Aorta (tissue), 5 donors: Measurements from ENCODE around the gene BIN2. TPM values are rescaled to one million over a fixed set of nuclear protein-coding genes. Genes with fewer than 3 reads are reported as not detected.
"Not testable (repeated sequence)": the region's sequence is repeated elsewhere in the genome, so short reads cannot be mapped to it uniquely, and the experiment has no call there.

Source experiments
- ATAC-seq: fragments of 200-7000 bp; cut with Tn5 transposase; one replicate; pipeline ENCODE4 v1.9.1; 2022; ENCODE audit warnings: moderate library complexity; ENCODE audit not compliant: low FRiP score
- DNase-seq, 2 donors: peaks; one replicate each; pipeline ENCODE4 v3.0.0-alpha.2; 2020
- H3K27ac ChIP-seq, 2 donors: one replicate each; pipeline ENCODE4 v1.5.1; 2013; ENCODE audit warnings: low read length in 2 of 2, mild to moderate bottlenecking in 2 of 2, moderate library complexity in 2 of 2, control low read depth in 1 of 2, inconsistent platforms in 1 of 2, low read depth in 1 of 2
- H3K27me3 ChIP-seq, 2 donors: one replicate each; pipeline ENCODE4 v1.6.1; 2013; ENCODE audit warnings: control low read depth in 1 of 2, low read length in 1 of 2, mild to moderate bottlenecking in 1 of 2, moderate library complexity in 1 of 2; ENCODE audit not compliant: insufficient read depth in 2 of 2, control insufficient read depth in 1 of 2
- H3K36me3 ChIP-seq, 2 donors: one replicate each; pipeline ENCODE4 v1.6.1; 2013; ENCODE audit warnings: control low read depth in 1 of 2, low read length in 1 of 2, mild to moderate bottlenecking in 1 of 2; ENCODE audit not compliant: insufficient read depth in 2 of 2, control insufficient read depth in 1 of 2
- H3K4me1 ChIP-seq, 2 donors: one replicate each; pipeline ENCODE4 v1.6.1; 2013; ENCODE audit warnings: low read length in 2 of 2, control low read depth in 1 of 2, mild to moderate bottlenecking in 1 of 2, moderate library complexity in 1 of 2; ENCODE audit not compliant: insufficient read depth in 2 of 2, control insufficient read depth in 1 of 2
- H3K4me3 ChIP-seq, 2 donors: one replicate each; pipeline ENCODE4 v1.5.1; 2013; ENCODE audit warnings: low read length in 2 of 2, control low read depth in 1 of 2, mild to moderate bottlenecking in 1 of 2
- H3K9me3 ChIP-seq: one replicate; pipeline ENCODE4 v1.6.1; 2013; ENCODE audit warnings: mild to moderate bottlenecking, low read length; ENCODE audit not compliant: control insufficient read depth
- WGBS, 2 donors: extraction: QIAGEN DNeasy Blood & Tissue Kit; methylation state at CpG; one replicate each; pipeline ENCODE4 v1.1.7; 2013; 5-methylcytosine and 5-hydroxymethylcytosine counted together
- intact Hi-C, 2 donors: fragments of 100-400 bp; cut with DNase I; formaldehyde crosslinking; loops; one replicate each; pipeline versions ENCODE4 v1.14.2 to v1.15.0; 2022
- polyA plus RNA-seq, 2 donors: library from polyadenylated mRNA; stranded (reverse); fragments of 200-250 nt; gene quantifications; one replicate each; pipeline ENCODE4 v1.2.3, GENCODE V29; 2013
- total RNA-seq, 2 donors: library from RNA; stranded (reverse); fragmentation: NEBNext Ultra II Directional; extraction: Animal tissue kit (Norgen Biotek cat#: 25700); gene quantifications; one replicate each; pipeline ENCODE4 v1.2.1, GENCODE V29; 2021
- donor health status: healthy with polysubstance abuse.
- donor health status: Bipolar disorder and iron deficiency.
- donor health status: DM: no; HTN: no; CAD: no.
- donor health status: DM: no; HTN: no; CAD: no.
- donor health status: DM: yes; HTN: yes; CAD: no.

BIN2 gene
- total and polyA plus RNA-seq, 4 donors, result 1.4 to 11.7 (median 7.0) TPM

DNA sequence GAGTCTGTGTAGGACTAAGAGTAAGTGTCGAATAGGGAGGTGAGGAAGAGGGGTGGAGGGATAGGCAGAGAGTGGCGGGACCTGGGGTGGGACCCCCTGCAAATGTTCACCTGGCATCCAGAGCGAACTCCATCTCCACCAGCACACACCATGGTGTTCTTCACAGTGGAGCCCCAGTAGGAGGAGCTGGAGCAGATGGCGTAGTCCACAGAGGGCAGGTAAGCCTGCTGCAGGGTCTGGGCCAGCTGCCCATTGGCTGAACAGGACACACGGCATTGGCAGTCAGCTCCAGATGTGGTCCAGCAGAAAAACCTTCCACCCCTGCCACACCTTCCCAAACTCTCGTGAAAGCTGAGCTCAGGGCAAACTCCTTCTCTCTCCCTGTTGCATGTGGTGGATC is 15.8 kb upstream of the BIN2 start:
- H3K27me3 ChIP-seq, result no peaks in the 10 kb centered on the region

GRCh38 chr12:51337336-51337735 is 13.4 kb upstream of the BIN2 start:
- H3K27me3 ChIP-seq, intact Hi-C loops, DNase-seq, H3K9me3 ChIP-seq, H3K36me3 ChIP-seq, H3K27ac ChIP-seq, ATAC-seq, H3K4me3 ChIP-seq, H3K4me1 ChIP-seq: not testable (repeated sequence)

More for the DNA sequence above, 15.8 kb upstream of the BIN2 start:
- H3K27ac ChIP-seq, result no peak overlapping the region
- no peak overlapping the region for H3K4me3 ChIP-seq
- WGBS, 2 donors, result 77 to 84% methylated on average over 6 of the region's 6 CpGs
- intact Hi-C loops, result loop anchor here (5.0 to 10.0 kb wide), 2 partner anchors 72 to 295 kb away; partner anchors contain the start of gene LETMD1 (in 1 of the 2)
- H3K9me3 ChIP-seq, result no peaks in the 10 kb centered on the region
- no peaks in the 10 kb centered on the region for H3K4me1 ChIP-seq
- ATAC-seq (no peak), DNase-seq (no peak)
- H3K36me3 ChIP-seq, result no peaks in the 10 kb centered on the region

DNA sequence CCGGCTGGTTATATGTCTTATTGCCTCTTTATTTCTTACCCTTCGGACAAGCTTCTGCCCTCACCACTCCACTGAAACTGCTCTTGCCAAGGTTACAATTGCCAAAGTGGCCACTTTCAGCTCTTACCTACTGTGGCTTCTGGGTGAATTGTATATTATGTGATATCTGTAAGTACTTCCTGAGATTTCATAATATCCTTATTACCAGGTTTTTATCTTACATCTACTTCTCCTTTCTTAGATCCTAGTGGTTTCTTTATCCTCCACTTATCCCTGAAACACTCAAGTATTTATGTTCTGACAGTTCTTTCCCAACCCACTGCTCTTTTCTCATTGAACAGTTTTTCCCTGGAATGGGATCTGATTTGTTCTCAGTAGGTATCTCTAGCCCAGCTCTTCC is 12.0 kb upstream of the BIN2 start:
- H3K27ac ChIP-seq, result no peak overlapping the region
- no peak overlapping the region for H3K4me3 ChIP-seq
- H3K9me3 ChIP-seq, result no peaks in the 10 kb centered on the region
- intact Hi-C loops, result no loop called here
- ATAC-seq, result no peak
- H3K36me3 ChIP-seq, result no peaks in the 10 kb centered on the region
- DNase-seq, result no peak
- WGBS, 2 donors, result 82 to 86% methylated on average over 2 of the region's 2 CpGs
- no peaks in the 10 kb centered on the region for H3K4me1 ChIP-seq
- no peaks in the 10 kb centered on the region for H3K27me3 ChIP-seq

- intact Hi-C loops, result no loop called here
- Histone ChIP-seq H3K9me3 (no peaks in the 10 kb centered on the region), H3K36me3 (no peaks in the 10 kb centered on the region), H3K4me1 (no peaks in the 10 kb centered on the region), H3K4me3 (no peak overlapping the region), H3K27me3 (no peaks in the 10 kb centered on the region), H3K27ac (no peak overlapping the region)
- ATAC-seq (no peak), DNase-seq (no peak)
- WGBS, 2 donors, result 84 to 85% methylated on average over 4 of the region's 4 CpGs
These were observed 10.8 kb upstream of the BIN2 start for GRCh38 chr12:51334764-51335163.

GRCh38 chr12:51333536-51333935 is 9.6 kb upstream of the BIN2 start:
- H3K4me3 ChIP-seq, result no peak overlapping the region
- no peaks in the 10 kb centered on the region for H3K36me3 ChIP-seq
- 75 to 77% methylated on average over 6 of the region's 6 CpGs for WGBS, 2 donors
- intact Hi-C loops, result no loop called here
- no peak for ATAC-seq
- H3K9me3 ChIP-seq, result no peaks in the 10 kb centered on the region
- no peak for DNase-seq
- no peaks in the 10 kb centered on the region for H3K27me3 ChIP-seq
- no peak overlapping the region for H3K27ac ChIP-seq
- no peaks in the 10 kb centered on the region for H3K4me1 ChIP-seq

DNA sequence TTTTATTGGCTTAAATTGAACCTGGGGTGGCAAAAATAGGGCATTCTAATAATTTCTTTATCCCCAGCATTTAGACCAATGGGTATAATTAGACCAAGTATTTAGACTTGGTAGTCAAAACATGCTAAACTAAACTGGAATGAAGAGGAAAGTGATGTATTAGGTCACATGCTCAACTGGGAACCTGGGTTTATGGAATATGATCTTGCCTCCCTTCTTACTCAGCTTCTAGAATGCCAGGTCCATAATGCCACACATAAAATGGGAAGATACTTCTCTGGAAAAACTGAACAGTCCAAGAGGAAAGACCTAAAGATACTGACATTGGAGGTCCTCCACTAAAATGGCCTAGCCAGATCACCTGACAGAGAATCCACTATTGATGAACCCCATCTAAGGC is 6.2 kb upstream of the BIN2 start:
- H3K27me3 ChIP-seq, result no peaks in the 10 kb centered on the region
- intact Hi-C loops, result no loop called here

GRCh38 chr12:51329742-51330141 is 5.8 kb upstream of the BIN2 start:
- H3K36me3 ChIP-seq, result no peaks in the 10 kb centered on the region
- no peaks in the 10 kb centered on the region for H3K27me3 ChIP-seq
- ATAC-seq (no peak), DNase-seq (no peak)
- intact Hi-C loops, result no loop called here
- H3K27ac ChIP-seq, result no peak overlapping the region
- H3K4me1 ChIP-seq, result no peaks in the 10 kb centered on the region
- H3K4me3 ChIP-seq, result no peak overlapping the region
- no peaks in the 10 kb centered on the region for H3K9me3 ChIP-seq
- WGBS, 2 donors, result 75 to 82% methylated on average over 5 of the region's 5 CpGs

More for the DNA sequence above, 6.2 kb upstream of the BIN2 start:
- ATAC-seq, result no peak
- no peak for DNase-seq
- H3K36me3 ChIP-seq, result no peaks in the 10 kb centered on the region
- H3K27ac ChIP-seq, result no peak overlapping the region
- H3K4me3 ChIP-seq, result no peak overlapping the region
- no peaks in the 10 kb centered on the region for H3K4me1 ChIP-seq
- no peaks in the 10 kb centered on the region for H3K9me3 ChIP-seq

DNA sequence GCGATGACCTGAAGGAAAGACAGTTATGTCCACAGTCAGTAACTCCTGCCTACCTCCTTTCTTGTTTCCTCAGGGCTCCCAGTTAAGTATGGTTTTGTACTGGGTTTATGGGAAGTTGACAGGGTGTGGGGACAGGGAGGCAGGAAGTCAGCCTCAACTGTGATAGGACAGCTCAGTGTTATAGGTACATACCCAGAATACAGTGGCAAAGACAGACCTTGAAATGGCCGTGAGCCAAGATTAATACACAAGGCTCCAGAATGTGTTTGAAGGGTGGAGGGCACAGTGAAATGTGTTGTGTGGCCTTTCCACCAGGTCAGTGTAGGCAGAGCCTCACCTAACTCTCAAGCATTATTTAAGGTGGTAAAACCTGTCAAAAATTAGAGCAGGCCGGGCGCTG is 4.6 kb upstream of the BIN2 start:
- intact Hi-C loops, result no loop called here
- no peak for DNase-seq
- H3K4me3 ChIP-seq, result no peak overlapping the region
- no peaks in the 10 kb centered on the region for H3K27me3 ChIP-seq
- no peaks in the 10 kb centered on the region for H3K36me3 ChIP-seq
- no peak overlapping the region for H3K27ac ChIP-seq
- no peaks in the 10 kb centered on the region for H3K4me1 ChIP-seq
- no peaks in the 10 kb centered on the region for H3K9me3 ChIP-seq
- ATAC-seq, result no peak
- WGBS, 2 donors, result 89 to 90% methylated on average over 4 of the region's 4 CpGs

DNA sequence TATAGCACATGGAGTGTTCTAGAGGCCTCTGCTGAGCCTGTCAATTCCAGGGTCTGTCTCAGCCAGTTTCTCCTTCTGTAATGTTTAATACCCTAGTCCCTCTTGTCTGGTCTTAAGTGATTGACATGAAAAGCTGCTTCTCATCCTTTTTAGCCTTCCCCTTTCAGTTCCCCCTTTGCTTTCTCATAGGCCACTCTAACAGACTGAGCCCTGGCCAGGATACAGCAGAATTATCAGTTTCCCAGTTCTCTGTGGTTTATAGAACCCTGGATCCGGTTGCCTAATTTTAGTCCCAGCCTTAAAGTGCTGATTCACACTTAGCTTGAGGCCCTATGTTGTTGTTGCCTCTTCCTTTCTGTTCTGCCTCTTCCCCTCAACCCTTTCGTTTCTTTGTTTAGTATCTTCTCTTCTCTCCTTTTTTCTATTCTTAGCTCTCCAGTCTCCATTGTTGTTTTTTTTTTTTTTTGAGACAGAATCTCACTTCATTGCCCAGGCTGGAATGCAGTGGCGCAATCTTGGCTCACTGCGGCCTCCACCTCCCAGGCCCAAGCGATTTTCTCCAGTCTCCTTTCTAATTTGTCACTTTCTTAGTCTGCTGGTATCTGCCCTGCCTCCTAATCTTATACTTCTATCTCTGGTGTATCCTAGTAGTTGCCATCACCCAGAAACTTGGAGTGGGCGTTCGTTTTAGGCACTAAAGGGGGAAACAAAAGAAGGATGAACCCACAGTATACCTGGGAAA is 2.9 kb upstream of the BIN2 start:
- DNase-seq (peak in 1 of 2 donors; percentile 64), ATAC-seq (peak; percentile 59)
- Histone ChIP-seq H3K27me3 (no peaks in the 10 kb centered on the region), H3K4me3 (no peak overlapping the region), H3K9me3 (no peaks in the 10 kb centered on the region), H3K27ac (no peak overlapping the region), H3K36me3 (no peaks in the 10 kb centered on the region), H3K4me1 (no peaks in the 10 kb centered on the region)
- intact Hi-C loops, result no loop called here
- 37 to 40% methylated on average over 7 of the region's 7 CpGs for whole genome bisulfite sequencing, 2 donors
